Stimulated activated CD8-positive, alpha-beta memory T cell treated with anti-CD3 and anti-CD28 coated beads, Interleukin-15, amount 100 ng/mL, for 1 hour (primary cell): Measurements from ENCODE around the gene ARL4D.
"Not testable (repeated sequence)": the region's sequence is repeated elsewhere in the genome, so short reads cannot be mapped to it uniquely, and the experiment has no call there.

Experiments used
- DNase-seq: peaks from one replicate; pipeline ENCODE4 v3.0.0-alpha.2; 2020; ENCODE audit warnings: low read depth

ARL4D gene, protein sequence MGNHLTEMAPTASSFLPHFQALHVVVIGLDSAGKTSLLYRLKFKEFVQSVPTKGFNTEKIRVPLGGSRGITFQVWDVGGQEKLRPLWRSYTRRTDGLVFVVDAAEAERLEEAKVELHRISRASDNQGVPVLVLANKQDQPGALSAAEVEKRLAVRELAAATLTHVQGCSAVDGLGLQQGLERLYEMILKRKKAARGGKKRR

DNA sequence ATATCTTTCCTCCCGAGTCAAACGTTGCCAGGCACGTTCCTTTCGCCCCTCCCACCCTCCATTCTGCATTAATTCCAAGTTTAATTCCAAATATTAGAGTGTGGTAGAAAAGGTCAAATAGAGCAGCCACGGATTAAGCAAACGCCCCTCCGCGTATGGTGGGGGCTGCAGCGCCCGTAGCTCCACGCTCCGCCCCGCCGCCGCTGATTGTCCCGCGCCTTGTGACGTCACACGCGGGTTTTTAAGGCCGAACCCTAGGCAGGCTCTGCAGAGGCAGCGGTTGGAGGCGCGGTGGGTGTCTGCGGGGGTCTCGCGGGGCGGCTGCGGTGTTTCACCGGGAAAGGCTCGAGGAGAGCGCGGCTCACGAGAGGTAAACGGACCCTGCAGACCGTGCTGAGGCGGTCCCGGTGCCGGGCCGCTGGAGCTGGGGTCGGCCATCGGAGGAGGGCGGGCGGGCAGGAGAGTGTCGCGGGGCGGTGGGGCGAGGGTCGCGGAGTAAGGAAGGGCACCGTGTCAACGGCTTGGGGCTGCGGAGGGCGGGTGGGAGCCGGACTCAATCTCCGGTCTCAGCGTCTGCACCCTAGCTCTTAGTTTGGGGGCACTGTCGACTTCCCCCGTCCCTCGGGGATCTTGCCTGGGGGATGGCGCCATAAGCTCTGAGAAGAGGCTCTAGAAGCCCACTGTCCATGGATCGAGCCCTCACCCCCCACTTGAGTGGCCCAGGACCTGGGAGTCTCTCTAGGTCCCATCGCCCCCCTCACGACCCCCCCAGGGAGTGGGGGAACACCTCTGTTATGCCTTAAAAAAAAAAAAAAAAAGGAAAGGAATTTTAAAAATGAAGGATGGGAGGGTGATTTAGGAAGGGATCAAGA is at the start of gene ARL4D:
Gene ARL4D (plus strand): TSS at position 270 of the 872 bp plus-strand sequence. CDS start 740 bp downstream, outside the sequence.
- DNase-seq = peak; percentile 75

DNA sequence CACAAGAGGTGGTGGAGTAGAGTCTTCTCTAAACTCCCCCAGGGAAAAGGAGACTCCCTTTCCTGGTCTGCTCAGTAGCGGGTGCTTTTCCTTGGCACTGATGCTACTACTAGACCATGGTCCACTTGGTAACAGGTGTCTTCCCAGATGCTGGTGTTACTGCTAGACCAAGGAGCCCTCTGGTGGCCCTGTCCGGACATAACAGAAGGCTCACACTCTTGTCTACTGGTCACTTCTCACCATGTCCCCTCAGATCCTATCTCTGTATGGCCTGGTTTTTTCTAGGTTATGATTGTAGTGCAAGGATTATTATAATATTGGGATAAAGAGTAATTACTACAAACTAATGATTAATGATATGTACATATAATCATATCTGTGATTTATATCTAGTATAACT is 49.7 kb upstream of the ARL4D start:
- no peak for DNase-seq

DNA sequence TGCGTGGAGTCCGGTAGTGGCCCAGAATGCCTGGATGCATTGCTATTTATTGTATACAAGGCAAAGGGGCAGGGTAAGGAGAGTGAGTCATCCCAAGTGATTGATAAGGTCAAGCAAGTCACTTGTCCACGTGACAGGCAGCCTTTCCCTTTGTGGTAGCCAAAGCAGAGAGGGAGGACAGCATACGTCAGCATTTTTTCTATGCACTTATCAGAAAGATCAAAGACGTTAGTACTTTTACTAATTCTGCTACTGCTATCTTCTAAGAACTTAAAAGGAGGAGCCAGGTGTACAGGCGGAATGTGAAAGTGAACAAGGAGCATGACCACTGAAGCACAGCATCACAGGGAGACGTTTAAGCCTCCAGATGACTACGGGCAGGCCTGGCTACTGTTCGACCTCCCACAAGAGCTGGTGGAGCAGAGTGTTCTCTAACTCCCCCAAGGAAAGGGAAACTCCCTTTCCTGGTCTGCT is 47.9 kb upstream of the ARL4D start:
- no peak for DNase-seq

DNA sequence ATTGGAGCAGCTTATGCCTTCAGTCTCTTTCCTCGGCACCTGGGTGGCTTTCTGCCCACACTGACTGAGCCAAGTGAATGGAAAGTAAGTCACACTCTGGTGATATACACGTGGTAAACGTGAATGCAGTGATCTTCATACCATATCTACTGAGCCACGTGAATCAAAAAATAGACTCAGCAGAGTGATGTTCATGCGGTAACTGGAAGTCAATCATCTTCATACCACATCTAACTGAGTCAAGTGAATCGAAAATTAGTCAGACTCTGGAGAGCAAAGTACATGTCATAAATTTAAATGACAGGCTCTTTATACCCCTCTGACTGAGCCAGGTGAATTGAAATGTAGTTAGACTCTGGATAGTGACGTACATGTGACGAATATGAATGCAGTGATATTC is 47.1 kb upstream of the ARL4D start:
- no peak for DNase-seq

DNA sequence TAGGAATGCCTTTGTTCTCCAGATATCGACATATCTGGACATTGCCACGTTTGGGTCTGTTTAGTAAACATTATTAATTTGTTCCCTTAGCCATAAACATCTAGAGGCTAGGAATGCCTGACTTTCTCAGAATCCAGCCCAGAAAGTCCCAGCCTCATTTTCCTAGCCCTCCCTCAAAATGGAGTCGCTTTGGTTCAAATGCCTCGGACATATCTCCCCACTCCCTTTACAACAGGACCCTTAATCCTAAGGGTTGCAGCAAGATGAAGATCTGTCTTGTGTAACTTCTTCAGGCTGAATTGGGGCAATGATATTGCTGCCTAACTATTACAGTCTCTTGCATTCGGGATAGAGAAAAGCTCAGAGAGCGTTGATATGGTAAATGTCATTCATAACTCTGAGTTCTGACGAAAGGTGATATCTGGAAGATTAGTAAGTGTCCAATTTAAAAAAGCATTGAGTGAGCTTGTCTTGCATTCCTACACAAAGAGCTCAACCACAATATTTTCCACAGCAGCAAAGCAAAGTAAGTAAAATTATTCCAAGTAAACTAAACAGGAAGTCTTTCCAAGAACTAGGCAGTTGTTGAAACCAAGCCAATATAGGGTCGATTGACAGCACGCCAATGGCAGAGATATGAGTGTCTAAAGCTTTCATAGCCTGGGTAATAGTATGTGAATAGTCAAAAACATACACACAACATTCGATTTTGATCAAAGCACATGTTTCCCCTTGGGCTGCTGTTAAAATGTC is 46.0 kb upstream of the ARL4D start:
- no peak for DNase-seq

DNA sequence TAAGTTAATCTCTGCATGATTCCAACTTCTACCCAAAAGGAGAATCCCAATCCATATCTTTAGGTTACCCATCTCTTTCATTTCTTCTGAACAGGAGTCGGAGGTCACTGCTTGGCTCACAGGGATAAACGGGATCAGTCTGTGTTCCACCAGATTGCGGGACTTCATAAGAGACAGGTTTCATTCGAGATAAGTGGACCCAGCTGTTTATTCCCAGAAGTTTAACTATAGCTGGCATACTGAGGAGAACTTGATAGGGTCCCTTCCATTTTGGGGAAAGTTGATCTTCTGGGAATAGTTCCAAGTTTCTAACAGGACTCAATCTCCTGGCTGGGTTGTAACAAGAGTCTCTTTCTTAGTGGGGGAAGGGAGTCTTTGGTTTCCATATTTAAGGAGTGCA is 45.4 kb upstream of the ARL4D start:
- no peak for DNase-seq

DNA sequence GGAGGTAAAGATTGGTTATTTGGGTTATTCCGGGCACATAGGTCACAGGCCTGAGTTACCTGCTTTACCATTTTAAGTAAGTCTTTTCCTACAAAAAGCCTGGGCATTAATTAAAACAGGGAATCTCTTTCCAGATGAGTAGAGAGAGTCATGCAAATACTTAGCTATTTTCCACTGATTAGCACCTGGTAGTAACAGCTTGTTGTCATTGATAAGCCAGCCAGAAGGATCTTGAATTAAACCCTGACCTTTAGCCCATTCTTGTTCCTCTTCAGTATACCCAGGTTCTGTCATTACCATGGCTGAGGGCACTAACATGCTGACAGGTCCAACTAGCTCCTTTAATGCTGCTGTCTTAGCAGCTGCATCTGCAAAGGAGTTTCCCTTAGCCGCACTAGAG is 44.4 kb upstream of the ARL4D start:
- no peak for DNase-seq

DNA sequence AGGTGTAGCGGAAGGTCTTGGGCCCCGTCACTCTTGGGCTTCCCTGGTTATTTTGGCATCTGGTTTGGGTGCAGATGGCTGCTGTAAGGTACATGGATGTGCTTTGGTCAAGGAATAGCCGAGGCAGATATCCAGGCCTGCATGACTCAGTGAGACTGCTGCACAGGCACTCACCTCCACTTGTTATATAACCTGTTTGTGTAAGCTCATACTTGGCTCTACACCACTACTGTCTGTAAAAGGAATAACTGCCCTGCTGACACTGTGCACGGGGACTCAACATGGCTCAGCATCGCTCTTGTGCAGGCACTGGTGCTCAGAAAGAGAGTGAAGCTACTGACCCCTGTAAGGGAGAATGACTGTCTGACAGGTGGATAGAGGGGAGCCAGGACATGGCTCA is 42.3 kb upstream of the ARL4D start:
- DNase-seq = no peak

DNA sequence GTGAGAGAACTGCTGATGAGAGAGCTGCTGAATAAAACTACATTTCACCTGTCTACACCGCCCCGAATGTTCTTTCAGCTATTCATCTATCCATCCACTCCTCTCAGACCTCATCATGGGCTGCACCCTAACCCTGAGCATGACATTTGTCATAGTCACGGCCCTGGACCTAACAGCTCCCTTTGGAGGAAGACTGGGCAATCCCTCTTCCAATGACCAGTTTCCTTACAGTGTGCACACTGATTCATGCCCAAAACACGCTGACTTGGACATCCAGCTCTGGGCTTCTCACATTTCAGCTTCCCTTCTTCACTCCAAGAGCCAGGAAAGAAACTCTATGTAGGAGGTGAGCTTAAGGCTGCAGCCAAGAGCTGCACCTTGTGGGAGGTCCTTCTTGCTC is 41.8 kb upstream of the ARL4D start:
- DNase-seq = no peak

DNA sequence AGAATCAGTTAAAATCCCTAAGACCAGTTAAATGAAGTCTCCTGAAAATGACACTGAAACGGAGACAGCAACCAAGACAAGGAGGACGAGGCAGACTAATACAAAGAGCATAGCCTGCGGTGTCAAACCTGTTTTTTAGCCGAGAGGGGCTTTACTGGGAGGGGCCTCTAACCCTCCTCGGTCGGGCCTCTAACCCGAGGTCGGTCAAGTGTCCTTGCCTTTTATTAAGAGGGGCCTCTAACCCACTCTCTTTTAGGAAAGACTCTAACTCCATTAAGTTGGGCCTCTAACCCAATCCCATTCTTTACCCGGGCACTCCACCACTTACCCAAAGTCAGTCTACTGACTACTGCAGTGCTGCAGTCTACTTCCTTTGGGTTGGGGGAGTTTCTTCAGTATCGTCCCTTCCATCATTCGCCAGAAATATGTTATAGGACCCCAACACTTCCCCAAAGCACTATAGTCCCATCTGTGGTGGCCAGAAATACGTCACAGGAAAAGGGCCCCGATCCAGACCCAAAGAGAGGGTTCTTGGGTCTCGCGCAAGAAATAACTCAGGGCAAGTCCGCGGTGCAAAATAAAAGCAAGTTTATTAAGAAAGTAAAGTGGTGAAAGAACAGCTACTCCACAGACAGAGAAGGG is 39.2 kb upstream of the ARL4D start:
- DNase-seq = no peak

DNA sequence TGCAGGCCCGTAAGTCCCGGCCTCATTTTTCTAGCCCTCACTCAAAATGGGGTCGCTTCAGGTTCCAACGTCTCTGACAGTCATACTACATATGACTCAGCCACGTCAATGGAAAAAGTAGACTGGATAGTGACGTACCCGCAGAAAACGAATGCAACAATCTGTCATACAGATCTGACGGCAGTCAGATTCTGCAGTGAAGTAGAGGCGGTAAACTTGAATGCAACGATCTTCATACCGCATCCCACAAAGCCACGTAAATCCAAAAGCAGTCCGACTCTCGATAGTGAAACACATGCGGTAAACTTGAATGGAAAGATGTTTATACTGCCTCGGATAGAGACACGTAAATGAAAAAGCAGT is 38.4 kb upstream of the ARL4D start:
- DNase-seq = peak; percentile 50

DNA sequence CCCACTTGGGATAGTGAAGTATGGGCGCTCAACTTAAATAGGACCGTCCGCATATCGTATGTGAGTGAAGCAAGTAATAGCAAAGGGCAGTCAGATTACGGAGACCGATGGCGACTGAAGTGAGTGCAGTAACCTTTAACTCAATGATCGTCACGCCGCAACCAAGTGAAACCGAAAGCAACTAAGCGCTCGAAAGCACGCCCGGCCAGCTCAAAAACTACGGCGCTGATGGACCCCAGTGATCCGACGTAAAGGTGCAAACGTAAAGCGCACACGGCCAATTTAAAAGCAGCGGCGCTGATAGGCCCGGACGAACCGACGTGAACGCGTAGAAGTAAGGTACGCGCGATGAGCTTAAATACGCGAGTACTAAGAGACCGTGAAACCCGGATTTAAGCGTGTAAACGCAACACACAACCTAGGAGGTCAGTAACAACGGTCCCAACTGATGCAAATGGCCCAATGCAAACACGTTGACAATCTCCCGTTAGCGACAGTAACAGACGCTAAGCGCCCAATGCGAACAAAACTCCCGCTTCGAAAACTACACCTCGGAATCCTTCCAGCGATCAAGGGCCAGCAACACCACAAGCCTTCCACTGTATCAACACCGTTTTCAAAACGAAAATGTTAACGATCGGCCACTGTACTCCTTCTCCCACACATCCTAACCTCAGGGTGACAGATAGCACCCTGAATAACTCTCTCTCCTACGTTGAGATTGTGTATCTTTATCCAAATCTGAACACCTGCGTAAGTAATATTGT is 37.9 kb upstream of the ARL4D start:
- peak; percentile 81 for DNase-seq

DNA sequence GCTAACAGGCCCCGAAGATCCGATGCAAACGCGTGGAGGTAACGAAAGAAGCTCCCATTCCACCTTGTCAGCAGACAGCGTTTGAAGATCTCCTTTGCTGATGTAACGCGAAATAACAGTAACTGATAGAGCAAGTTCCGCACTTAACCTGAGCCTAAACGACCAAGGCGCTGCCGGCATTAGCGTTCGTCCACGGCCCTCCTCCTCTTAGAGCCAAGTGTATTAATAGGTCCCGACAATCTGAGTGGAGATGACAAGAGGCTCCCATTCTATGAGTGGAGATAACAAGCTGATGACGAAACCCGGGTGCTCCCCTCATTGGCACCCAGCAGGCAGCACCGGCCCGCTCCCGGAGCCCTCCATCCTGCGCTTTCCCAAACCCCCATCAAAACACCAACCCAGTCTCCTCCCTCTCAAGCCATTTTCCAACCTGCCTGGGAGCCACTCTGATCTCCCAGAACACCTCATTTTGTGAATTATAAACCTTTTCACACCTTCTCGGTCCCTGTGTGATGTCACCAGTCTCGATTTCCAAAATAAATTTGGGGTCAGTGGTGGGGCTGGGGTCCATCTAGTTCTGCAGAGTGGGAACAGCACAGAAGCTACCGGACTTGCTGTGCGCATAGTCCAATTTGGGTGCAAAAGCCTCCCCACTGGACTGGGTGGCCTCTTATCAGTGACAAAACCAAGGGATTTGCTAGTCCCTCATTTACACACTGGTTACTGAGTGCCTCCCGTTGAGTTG is 35.4 kb upstream of the ARL4D start:
- no peak for DNase-seq

DNA sequence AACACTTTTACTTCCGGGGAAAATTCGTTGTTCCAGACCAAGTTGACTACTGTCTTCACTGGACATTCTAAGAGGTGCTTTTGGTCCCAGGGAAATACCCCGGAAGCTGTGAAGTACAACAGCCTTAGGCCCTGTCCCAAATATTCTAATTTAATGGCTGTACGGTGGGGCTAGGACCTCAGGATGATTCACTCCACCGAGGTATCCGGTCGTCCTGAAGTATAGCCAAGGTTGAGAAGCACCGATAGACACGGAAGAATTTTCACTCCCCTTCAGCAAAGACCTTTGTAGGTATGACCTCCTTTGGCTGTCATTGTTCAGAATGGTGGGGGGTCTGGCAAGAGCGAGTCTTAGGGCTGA is 34.9 kb upstream of the ARL4D start:
- DNase-seq = no peak

DNA sequence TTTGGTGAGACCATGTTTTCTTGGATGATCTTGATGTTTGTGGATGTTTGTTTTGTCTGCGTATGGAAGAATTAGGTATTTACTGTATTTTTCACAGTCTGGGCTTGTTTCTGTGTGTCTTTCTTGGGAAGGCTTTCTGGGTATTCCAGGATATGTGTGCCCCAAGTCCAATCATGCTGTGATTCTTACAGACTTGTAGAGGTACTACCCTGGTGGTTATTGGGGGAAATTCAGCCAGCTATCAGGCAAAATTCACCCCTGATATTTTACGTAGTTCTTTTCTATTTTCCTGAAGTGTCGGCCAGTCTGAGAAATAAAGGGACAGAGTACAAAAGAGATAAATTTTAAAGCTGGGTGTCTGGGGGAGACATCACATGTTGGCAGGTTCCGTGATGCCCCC is 33.4 kb upstream of the ARL4D start:
- no peak for DNase-seq

DNA sequence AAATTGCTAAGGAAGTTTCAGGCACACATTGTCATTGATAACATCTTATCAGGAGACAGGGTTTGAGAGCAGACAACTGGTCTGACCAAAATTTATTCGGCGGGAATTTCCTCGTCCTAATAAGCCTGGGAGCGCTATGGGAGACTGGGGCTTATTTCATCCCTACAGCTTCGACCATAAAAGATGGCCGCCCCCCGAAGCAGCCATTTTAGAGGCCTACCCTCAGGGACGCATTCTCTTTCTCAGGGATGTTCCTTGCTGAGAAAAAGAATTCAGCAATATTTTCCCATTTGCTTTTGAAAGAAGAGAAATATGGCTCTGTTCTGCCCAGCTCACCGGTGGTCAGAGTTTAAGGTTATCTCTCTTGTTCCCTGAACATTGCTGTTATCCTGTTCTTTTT is 32.9 kb upstream of the ARL4D start:
- not testable (repeated sequence) for DNase-seq

DNA sequence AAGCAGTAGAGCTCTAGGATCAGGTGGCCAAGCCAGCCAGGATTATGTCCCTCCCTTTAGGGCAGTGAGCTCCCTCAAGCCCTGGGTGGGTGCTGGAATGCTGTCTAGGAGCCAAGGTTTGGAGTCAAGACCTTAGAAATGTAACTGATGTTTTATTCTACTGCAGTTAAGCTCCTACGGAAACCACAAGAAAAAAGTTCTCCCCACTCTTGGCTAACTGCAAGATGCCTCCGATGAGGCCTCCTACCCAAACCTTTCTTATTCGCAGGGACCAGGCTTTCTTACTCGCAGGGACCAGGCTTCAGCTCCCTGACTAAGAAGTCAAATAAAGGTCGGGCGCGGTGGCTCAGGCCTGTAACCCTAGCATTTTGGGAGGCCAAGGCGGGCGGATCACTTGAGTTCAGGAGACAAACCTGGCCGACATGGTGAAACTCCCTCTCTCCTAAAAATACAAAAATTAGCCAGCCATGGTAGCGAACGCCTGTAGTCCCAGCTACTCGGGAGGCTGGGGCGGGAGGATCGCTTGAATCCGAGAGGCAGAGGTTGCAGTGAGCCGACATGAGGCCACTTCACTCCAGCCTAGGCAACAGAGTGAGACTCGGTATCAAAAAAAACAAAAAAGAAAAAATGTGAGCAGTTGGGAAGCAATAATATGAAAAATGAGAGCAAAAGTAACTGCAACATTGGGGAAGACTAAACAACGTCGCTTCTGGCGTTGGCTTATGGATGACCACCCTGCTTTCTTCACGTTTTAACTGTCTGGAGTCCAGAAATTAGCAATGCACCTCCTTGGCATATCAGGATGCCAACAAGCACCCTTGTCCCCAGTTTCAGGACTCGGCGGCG is 31.7 kb upstream of the ARL4D start:
- DNase-seq = no peak

DNA sequence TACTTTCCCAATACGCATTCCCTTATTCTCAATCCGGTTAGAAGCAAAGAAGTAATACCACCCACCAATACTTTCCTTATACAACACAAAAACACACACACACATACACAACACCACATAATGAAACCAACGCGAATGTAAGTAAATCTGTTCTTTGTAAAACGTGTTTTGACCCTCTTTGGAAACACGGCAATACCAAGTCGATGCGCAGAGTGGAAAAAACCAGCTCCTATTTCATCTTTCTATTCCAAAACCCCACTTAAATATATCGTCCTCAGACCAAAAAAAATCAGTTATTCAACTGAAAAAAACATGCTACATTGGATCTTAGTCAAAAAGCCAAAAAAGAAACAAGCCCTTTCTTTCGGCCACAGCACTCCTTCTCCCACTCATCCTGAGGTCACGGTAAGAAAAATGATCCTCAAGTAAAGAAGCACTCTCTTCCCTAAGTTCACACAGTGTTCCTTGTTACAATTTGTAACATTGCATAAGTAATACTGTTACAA is 31.0 kb upstream of the ARL4D start:
- DNase-seq = peak; percentile 22

DNA sequence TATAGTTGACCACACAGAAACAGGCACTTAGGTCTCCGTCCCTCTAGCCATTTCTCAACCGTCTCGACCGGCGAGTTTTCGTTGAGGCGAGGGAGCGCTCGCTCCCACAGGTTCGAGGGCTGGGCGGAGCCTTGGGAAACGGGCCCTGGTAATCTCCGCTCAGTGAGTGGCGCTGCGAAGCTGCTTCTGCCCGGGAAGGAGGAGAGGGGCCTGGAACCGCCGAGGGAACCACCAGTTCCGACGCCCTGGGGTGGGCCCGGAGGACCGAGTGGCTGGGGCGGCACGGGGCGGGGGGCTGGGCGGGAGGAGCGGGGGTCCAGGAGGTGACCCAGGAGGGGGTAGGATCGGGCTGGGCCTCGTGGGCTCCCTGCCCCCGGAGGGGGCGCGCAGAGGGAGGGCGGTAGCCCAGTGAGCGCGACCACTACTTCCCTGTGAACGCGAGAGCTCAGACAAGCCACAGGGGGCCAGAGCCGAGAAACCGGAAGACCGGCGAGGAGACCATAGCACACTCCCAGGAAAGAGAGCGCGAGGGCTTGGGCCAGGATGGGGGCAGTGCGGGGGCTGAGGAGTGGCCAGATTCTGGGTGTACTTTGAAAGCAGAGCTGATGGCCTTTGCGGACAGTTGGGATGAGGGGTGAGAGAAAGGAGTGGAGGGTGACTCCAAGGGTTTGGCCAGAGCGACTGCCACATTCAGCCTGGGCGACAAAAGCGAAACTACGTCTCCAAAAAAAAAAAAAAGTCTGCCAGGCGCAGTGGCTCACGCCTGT is 29.9 kb upstream of the ARL4D start:
- DNase-seq = peak; percentile 34
